HT-29 (cell line): ENCODE measurements around the gene GRID2IP. TPM values are rescaled to one million over a fixed set of nuclear protein-coding genes. Genes with fewer than 3 reads are reported as not detected.
A peak's percentile ranks its signal among the peaks of the same experiment; 100 is the strongest.
"Not testable (repeated sequence)": the region's sequence is repeated elsewhere in the genome, so short reads cannot be mapped to it uniquely, and the experiment has no call there.

Experiments used
- DNase-seq: peaks from one replicate; pipeline ENCODE4 v3.0.0-alpha.2; 2015; ENCODE audit warnings: low spot score
- total RNA-seq: library from RNA; depleted of rRNA; stranded (reverse); fragments of >200 nt; shearing (Covaris generic); gene quantifications from 2 replicates; pipeline ENCODE4 v1.2.3, GENCODE V29; 2014; rRNA removed

Gene GRID2IP
- total RNA-seq = not detected in 2 replicates

- no peak for DNase-seq
Observed at GRCh38 chr7:6551016-6551511, at the start of gene GRID2IP. Gene GRID2IP, minus strand, starts transcription at chr7:6551461. Its CDS starts 25 bp downstream, at chr7:6551436.

- DNase-seq = no peak
Observed at GRCh38 chr7:6600093-6600492, 48.8 kb upstream of the GRID2IP start.

- no peak for DNase-seq
Observed at GRCh38 chr7:6590645-6591110, 39.4 kb upstream of the GRID2IP start.

GRCh38 chr7:6589829-6590644, 38.8 kb upstream of the GRID2IP start, which contains the start of gene INTS15:
Gene INTS15, plus strand, starts transcription at chr7:6590021. Its CDS starts 263 bp downstream, at chr7:6590284.
- DNase-seq = peak; percentile 88

GRCh38 chr7:6589151-6589828, 38.0 kb upstream of the GRID2IP start:
- DNase-seq = no peak

GRCh38 chr7:6588566-6588965, 37.3 kb upstream of the GRID2IP start:
- no peak for DNase-seq

- DNase-seq = not testable (repeated sequence)
Observed at GRCh38 chr7:6585746-6586432, 34.6 kb upstream of the GRID2IP start.

- peak; percentile 33 for DNase-seq
Observed at GRCh38 chr7:6579446-6579845, 28.2 kb upstream of the GRID2IP start.

GRCh38 chr7:6578114-6579084, 27.1 kb upstream of the GRID2IP start:
- no peak for DNase-seq

GRCh38 chr7:6577369-6578113, 26.3 kb upstream of the GRID2IP start, which contains the start of gene ZDHHC4:
Gene ZDHHC4, plus strand, starts transcription at chr7:6577454. Its CDS starts 3,108 bp downstream, at chr7:6580562.
- DNase-seq = peak; percentile 88

- not testable (repeated sequence) for DNase-seq
Observed at GRCh38 chr7:6576867-6577368, 25.7 kb upstream of the GRID2IP start.

- DNase-seq = no peak
Observed at GRCh38 chr7:6576024-6576866, 25.0 kb upstream of the GRID2IP start.

GRCh38 chr7:6575281-6576023, 24.2 kb upstream of the GRID2IP start:
- DNase-seq = no peak

GRCh38 chr7:6571160-6571779, 20.0 kb upstream of the GRID2IP start:
- no peak for DNase-seq

- no peak for DNase-seq
Observed at GRCh38 chr7:6567886-6568285, 16.6 kb upstream of the GRID2IP start.

GRCh38 chr7:6565655-6566054, 14.4 kb upstream of the GRID2IP start:
- no peak for DNase-seq
